ENCODE measurements around the gene SLAMF7.
A peak's percentile ranks its signal among the peaks of the same experiment; 100 is the strongest.
"Not testable (repeated sequence)": the region's sequence is repeated elsewhere in the genome, so short reads cannot be mapped to it uniquely, and the experiment has no call there.

Gene SLAMF7, protein sequence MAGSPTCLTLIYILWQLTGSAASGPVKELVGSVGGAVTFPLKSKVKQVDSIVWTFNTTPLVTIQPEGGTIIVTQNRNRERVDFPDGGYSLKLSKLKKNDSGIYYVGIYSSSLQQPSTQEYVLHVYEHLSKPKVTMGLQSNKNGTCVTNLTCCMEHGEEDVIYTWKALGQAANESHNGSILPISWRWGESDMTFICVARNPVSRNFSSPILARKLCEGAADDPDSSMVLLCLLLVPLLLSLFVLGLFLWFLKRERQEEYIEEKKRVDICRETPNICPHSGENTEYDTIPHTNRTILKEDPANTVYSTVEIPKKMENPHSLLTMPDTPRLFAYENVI

DNA sequence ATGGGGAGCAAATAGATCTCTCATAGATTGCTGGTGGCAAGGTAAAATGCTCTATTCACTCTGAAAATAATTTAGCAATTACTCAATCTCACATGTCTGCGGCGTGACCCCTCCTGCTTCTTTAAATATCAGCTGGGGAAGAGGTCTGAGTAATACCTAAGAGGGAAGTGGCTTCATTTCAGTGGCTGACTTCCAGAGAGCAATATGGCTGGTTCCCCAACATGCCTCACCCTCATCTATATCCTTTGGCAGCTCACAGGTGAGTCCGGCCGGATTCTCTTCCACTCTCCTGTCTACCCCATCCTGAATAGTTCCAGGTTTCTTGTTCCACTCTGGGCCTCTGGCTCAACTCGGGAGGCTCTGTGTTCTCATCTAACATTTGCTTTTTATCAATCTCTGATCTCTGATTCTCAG is at the start of gene SLAMF7:
Gene SLAMF7 (plus strand): TSS at position 150 of the 414 bp plus-strand sequence. CDS start 55 bp downstream, at position 205.
- peak in 1 of 2 experiments; percentile 13 for DNase-seq

DNA sequence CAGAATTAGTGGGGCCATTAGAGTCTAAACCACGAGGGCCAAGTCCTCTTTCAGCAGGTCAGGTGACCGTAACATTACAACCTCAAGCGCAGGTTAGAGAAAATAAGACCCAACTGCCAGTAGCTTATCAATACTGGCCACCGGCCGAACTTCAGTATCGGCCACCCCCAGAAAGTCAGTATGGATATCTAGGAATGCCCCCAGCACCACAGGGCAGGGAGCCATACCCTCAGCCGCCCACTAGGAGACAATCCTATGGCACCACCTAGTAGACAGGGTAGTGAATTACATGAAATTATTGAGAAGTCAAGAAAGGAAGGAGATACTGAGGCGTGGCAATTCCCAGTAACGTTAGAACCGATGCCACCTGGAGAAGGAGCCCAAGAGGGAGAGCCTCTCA is 46.7 kb upstream of the SLAMF7 start:
- DNase-seq, result not testable (repeated sequence)

DNA sequence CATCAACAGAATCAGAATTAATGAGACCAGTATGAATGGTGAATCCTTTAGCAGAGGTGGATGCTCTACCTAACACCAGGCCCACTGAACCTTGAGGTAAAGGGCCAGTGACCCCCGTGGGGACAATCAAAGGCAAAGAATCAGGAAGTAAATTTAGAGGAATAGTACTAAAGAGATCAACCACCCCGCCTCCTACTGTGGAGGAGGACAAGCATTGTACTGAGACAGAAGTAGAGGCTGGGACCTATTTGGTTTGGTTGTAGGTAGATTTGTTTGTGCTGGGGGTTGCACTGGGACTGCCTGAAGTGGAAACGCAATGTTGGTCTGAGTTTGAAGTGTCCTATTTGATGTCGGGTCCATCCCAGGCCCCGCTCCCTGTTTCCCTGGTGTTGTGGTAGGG is 36.9 kb upstream of the SLAMF7 start:
- no peak for DNase-seq

DNA sequence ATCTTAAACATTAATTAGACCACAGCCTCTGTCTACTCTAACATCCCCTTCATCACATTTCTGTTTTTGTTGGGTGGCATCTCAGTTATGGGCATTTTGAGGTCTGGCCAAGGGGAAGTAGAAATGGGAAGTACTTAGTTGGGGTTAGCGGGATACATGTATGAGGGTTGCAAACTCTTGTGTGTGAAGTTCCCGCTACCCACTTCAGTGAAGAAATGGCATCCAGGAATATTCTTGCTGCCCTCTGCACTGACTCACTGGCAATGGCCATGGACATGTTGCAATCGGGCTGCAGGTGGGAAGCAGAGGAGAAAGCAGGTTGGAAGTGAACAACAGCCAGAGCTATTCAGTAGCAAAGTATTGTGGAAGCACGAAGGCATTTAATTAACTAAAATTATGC is 34.8 kb upstream of the SLAMF7 start:
- DNase-seq, result no peak

DNA sequence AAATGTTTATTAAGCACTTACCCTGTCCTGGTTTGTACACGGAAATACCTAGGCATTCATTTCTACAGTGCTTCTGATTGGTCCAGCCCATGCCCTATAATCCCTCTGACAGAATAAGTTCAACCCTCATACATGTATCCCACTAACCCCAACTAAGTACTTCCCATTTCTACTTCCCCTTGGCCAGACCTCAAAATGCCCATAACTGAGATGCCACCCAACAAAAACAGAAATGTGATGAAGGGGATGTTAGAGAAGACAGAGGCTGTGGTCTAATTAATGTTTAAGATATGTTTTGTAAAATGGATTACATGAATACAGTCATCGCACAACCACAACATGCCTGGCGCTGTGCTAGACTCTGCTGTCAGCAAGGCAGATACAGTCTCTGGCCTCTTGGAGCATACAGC is 33.8 kb upstream of the SLAMF7 start:
- not testable (repeated sequence) for DNase-seq

DNA sequence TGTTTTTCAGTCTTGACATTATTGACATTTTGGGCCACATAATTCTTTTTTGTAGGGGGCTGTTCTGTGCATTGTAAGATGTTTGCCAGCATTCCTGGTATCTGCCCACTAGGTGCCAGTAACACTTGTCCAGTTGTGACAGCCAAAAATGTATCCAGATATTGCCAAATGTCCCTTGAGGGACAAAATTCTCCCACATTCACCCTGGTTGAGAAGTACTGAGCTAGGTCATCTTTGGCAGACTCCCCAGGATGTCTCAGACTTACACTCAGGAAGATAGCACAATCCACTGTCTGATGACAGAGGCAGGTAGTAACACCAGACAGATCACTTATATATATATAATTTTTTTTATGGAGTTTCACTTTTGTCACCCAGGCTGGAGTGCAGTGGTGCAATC is 33.3 kb upstream of the SLAMF7 start:
- no peak for DNase-seq

DNA sequence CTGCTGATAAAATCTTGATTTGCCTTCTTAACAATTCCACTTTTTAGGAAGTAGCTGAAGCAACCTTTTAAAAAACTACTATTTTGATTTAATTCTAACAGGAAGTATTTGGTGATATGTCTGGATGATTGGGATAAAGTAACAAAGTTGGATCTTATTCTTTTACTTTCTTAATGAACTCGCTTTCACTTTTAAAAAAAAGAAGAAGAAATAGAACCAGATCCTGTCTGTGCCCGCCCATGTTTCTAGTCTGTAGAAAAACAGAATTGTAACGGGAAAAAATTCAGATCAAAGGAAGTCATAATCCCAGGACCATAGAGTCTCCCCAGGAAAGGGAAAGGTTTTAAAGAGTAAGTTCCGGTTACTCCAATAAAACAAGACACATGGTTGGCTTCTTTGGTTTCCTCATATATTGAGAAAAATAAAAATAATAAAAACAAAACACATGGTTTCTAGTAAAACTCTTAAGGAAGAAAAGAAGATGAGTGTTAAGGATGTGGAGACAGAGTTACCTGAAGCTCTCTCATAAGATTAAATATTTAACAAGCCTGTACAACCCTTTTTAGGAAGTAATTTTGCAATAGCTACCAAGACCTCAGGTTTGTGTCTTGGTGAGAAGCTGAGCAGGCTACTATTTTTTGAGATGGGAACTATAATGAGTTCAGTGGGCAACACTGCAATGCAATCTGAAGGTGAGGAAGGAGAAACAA is 32.4 kb upstream of the SLAMF7 start:
- DNase-seq, result no peak

DNA sequence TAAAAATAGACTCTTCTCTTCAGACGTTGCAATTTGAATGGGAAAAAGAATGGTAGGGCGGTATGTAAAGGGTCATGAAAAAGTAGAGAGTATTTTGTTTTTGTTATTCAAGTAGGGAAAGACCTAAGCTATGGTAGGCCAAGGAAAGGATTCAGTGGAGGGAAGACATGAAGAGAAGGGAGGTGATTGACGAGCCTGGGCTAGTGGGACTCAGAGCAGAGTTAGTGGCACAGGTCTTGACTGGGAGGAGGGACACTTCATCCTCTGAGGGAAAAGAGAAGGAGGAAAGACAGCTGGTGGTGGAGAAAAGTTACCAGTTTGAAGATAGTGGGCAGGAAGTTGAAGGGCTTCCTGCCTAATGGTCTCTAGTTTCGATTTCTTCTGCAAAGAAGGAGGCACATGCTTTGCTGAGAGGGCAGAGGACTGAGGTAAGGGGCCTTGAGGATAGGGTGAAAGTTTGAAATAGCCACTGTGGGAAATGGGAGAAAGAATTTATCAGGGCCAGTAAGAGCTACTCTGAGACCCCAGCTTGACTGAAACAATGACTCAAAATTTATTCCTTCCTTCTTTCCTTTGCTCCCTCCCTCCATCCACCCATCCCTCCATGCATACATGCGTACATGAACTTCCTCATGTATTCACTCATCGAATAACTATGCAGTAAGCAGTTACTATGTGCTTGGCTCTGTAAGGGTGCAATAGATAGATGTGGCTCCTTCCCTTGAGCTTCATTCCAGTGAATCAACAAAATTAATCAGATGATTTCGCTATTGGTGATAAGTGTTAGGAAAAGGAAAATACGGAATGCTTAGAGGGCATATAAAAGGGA is 31.6 kb upstream of the SLAMF7 start:
- peak in 1 of 2 experiments; percentile 14 for DNase-seq

DNA sequence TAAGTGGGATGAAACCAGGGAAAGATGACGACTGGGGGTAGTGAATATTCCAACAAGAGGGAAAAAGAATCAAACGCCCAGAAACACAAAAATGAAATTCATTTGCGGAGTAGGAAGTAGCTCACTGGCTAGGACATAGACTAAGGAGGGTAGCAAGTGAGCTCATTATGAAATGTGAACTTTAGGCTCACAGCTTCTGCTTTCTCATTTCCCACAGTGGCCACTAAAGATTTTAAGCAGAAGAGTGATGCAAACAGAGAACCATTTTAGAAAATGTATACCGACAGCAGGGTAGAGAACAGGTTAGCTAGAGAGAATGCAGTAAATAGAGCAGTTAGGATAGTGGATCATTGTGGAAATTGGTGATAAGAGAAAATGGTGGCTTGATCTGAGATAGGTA is 30.9 kb upstream of the SLAMF7 start:
- DNase-seq, result no peak

DNA sequence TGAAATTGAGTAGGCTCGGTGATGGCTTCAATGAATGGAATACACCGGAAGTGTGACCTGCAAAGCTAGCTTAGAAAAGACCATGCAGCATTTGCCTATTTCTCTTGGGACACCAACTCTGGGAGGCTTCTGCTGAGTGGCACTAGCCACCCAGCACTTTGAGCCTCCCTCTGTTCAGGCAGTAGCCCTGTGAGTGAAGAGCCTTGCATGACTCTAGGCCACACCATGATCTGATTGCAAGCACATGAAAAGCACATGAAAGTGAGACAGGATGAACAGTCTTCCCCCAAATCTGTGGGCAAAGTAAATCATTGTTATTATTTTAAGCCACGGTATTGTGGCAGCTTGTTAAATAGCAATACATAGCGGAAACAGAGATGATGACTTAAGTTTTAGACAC is 30.2 kb upstream of the SLAMF7 start:
- peak in 1 of 2 experiments; percentile 32 for DNase-seq

DNA sequence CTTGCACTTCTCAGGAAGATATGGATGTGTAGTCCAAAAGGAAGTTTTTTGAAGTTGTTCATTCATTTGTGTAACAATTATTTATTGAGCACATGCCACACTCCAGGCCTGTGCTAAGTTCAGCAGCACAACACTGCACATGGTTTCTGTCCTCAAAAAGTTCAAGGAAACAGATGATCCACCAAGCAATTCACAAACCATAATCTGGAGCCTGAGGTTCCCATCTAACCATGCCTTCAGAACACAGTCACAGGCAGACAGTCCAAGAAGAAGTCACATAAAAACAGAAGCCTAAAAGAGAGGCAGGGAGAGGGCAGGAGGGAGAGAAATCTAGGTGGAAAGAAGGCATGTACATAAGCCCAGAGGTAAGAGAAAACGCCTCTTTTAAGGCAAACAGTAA is 29.3 kb upstream of the SLAMF7 start:
- no peak for DNase-seq

DNA sequence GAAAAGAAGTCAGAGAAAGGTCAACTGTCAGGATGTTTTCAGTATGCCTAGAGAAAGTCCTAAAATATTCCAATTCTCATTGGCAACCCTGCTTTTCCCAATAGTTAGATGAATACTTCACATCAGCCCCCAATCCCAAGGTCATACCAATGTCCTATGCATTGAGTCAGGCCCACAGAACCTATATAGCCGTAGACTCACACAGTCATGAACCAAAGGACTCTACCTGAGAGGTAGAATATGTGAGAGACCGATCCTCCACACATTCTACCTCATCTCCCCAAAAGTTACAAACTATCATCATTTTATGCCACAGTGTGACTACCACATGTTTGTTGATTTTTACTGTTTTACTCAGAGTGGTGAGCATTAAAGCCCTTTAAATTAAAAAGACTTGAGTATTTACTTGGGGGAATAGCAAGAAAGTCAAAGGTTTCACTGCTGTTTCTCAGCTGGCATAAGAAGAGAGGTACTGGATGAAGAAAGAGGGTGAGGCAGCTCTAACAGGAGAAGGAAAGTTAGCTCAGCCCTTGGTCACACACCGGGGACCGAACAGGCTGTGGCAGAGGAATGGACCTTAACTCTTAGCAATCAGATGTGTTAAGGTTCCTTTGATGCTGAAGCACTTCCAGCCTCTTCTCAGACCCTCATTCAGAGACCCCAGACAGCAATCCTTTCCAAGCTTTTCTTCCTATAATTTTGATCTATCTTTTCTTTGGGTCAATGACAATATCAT is 28.4 kb upstream of the SLAMF7 start:
- peak in 1 of 2 experiments; percentile 10 for DNase-seq

DNA sequence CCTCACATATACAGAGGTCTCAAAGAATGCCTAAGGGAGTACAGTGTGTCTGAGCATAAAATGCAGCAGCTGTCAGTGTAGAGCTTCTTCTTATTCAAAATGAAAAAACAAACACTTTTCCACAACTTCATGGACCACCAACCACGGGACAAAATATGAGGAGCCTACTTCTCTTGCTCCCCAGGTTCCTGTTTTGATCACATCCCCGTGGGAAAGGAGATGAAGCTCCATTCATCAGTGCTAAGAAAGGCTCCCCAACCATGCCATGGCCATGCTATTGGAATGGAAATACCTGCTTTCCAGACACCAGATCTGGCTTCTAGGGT is 27.8 kb upstream of the SLAMF7 start:
- no peak for DNase-seq

DNA sequence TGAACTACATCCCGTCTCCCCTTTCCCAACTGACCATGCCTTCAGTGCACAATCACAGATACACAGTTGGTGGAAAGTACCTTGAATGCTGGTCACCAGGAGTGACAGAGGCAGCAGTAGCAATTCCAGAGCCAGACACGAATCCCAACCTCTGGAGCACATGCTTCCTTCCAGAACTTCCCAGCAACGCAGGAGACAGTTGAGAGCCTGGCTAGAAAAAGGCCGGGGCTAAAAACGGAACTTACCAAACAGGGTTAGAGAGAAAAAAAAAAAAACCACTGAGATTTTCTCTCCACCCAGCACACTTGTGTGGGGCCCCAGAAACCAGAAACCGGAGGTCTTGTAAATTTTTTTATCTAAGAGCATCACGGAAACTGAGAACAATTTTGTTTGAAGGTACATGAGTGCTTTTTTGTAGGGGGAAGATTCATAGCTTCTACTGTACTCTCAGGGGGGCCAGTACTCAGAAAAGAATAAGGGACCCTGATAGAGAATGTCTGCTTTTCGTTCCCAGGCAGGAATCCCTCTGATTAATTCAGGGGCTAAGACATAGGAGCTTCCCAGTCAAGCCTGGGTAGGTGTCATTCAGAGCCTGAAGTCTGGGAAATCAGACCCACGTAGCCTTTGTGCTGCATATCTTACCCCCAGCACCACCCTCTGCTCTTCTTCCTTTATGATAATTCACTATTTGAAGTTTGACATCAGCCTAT is 27.3 kb upstream of the SLAMF7 start, which contains the start of gene CD48:
Gene CD48 (minus strand): TSS at position 221 of the 710 bp plus-strand sequence. CDS start 59 bp downstream, at position 162.
- DNase-seq, result peak; percentile 29 to 62

DNA sequence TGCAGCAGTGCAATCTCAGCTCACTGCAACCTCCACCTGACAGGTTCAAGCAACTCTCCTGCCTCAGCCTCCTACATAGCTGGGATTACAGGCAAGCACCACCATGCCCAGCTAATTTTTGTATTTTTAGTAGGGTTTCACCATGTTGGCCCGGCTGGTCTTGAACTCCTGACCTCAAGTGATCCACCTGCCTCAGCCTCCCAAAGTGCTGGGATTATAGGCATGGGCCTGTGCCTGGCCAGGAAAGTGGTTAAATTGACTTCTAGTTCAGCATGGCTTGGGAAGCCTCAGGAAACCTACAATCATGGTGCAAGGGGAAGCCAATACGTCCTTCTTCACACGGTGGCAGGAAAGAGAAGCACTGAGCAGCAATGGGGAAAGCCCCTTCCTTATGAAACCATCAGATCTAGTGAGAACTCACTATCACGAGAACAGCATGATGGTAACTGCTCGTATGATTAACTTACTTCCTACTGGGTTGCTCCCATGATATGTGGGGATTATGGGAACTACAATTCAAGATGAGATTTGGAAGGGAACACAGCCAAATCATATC is 26.4 kb upstream of the SLAMF7 start:
- peak in 1 of 2 experiments; percentile 48 for DNase-seq

DNA sequence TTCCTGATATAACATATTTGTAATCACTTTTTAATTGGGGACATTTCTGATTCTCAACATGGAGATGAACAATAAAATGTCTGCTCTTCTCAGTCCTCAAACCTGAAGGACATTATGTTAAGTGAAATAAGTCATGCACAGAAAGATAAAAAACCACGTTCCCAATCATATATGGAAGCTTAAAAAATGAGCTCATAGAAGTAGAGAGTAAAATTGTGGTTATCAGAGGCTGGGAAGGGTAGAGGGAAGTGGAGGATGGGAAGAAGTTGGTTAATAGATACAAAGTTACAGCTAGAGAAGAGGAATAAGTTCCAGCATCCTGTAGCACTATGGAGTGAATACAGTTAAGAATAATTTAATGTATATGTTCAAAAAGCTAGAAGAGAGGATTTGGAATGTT is 25.9 kb upstream of the SLAMF7 start:
- no peak for DNase-seq

DNA sequence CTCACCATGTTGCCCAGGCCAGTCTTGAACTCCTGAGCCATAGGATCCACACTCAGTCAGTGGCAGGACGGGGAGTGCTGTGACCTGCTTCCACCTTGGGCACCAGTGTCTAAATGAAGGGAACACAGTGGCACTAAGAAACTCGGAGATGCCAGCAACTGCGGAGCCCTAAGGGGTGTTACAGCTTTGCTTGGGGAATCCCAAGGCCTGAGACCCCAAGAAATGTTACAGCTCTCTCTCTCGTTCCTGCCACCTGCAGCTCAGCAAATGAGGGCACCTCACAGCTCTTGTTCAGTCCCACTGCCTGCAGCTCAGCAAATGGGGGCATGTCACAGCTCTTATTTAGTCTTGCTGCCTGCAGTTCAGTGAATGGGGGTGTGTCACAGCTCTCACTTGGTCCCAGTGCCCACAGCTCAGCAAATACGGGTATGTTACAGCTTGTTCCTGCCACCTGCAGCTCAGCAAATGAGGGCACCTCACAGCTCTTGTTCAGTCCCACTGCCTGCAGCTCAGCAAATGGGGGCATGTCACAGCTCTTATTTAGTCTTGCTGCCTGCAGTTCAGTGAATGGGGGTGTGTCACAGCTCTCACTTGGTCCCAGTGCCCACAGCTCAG is 24.9 kb upstream of the SLAMF7 start:
- not testable (repeated sequence) for DNase-seq

DNA sequence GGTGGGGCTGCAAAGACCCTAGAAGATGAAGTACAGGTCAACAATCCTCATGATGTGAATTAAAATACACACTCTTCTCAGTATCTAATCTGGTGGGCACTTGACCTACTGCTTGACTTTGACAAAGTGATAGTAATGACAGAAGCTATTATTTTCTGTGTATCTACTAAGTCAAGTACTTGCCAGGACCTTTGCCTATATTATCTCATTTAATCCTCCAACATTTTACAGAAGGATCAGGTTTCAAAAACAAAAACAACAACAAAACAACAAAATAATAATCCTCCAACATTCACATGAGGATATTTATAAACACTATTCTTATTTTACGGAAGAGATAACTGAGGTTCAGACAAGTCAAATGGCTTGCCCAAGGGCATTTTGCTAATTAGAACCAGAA is 23.0 kb upstream of the SLAMF7 start:
- no peak for DNase-seq

DNA sequence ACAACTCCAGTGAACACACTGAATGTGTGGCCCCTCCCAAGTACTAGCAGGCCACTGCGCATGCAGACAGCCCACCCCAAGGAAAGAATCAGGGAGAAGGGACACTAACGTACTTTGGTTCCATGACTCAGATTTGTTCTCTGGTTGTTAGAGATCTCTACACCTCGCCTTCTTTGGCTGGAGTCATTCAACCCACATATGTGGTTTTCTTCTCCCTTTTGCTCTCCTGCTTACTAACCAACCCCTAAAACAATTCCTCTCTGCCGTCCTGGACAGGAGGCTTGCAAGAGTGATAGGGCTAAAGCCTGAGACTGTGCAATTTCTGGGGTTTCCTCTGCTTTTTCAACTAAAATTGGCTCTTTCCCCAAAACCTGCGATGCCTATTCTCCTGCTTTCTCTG is 21.7 kb upstream of the SLAMF7 start:
- DNase-seq, result no peak

DNA sequence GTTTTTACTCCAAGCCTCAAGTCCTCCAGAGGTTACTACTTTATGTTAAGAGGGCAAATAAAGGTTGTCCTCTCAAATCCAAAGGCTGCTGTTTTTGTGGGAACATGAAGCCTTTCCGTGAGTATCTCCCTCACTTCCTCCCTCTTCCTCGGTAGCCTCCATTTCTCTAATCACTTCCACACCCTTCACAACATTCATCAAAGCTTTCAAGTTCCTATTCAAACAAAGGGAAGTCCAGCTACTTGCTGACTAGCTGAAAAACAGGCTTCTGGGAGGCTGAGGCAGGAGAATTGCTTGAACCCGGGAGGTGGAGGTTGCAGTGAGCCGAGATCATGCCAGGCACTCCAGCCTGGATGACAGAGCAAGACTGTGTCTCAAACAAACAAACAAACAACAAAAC is 20.8 kb upstream of the SLAMF7 start:
- DNase-seq, result no peak

DNA sequence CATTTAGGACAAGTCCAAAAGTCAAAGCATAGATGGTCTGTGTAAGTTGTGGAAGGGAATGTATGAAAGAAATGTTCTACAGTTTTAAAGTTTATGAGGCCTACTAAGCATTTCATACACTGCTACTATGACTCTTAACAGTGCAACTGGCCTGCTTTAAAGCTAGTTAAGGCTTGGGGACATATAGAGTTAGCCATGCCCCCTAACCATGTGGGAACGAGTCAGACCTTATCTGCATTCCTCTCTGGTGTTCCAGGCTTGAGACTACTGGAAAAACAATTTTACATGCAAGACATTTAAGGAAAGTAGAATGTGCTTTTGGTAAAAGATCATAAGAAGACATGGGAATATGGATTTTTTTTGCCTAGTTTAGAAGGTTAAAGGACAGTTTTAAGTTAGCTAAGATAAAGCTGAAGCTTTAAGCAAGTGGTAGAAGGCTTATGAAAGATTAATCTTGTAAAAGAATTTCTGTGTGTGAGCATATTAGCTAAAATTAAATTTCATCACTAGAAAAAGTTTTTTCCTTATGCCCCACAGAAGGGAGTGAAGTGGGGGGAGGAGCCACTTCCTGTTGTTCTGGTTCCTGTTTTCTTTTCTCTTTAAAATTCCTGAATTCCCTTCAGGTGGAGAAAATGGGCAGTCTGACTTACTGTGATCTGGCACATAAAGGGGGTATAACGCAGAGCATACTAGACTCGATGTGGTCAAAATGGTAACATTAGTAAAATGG is 18.5 kb upstream of the SLAMF7 start:
- DNase-seq, result no peak

Data from stimulated activated CD4-positive, alpha-beta T cell treated with anti-CD3 and anti-CD28 coated beads, Interleukin-4, amount 100 ng/mL, for 4 hours (primary cell).